IPS-18c (cell line): ENCODE results near the gene STK31.
"Not testable (repeated sequence)": the region's sequence is repeated elsewhere in the genome, so short reads cannot be mapped to it uniquely, and the experiment has no call there.

Experiments
- H3K4me3 ChIP-seq: 2 replicates; pipeline ENCODE4 v1.7.0; 2013; ENCODE audit warnings: low read depth, mild to moderate bottlenecking, low read length, moderate library complexity; ENCODE audit not compliant: insufficient read depth
- H3K9me3 ChIP-seq: one replicate; pipeline ENCODE4 v1.6.1; 2013; ENCODE audit warnings: mild to moderate bottlenecking, low read length, moderate library complexity; ENCODE audit not compliant: control insufficient read depth, insufficient read depth

STK31 gene

DNA sequence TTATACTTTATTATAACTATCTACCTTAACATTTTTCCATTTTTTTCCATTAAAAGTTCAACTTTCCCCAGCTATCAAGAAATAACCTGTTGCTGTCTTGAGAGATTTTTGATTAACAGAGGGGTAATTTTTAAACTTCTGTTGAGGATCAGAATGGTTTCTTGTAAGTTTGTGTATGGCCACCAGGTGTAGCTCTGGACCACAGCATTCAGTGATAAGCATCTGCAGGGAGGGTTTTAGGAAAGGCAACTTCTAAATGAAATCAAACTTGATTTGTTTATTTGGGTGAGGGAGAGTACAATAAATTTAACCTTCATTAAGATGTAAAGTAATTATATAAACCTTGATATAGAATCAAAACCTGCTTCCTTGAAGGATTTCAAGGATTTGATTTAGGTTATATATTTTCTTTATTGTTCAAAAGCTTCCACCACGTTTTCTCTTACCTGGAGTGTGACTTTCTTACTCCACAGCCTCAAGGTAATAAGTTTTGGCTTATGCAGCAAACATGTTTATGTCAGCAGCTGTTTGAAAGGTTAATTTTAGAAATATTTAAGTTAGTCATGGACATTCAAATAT is 153.3 kb downstream of the STK31 start:
- H3K9me3 ChIP-seq, result no peaks in the 10 kb centered on the region
- no peak overlapping the region for H3K4me3 ChIP-seq

DNA sequence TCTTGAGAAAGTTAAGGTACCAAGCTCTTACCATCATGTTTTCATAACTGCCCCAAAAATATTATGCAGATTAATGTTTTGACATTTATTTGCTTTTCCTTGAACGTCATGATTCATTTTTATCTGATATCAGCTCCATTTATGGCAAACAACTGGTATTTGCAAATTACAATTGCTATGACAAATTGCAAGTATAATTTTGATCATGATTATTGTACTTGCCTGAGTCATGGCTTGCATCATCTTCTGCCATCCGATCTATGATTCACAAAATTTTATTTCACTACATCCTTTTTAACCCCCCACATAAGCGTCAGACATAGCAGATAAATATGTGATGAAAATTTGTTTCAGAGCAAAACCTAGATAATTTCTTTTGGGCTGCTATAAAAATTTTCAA is 155.0 kb downstream of the STK31 start:
- H3K9me3 ChIP-seq, result no peaks in the 10 kb centered on the region
- H3K4me3 ChIP-seq, result no peak overlapping the region

DNA sequence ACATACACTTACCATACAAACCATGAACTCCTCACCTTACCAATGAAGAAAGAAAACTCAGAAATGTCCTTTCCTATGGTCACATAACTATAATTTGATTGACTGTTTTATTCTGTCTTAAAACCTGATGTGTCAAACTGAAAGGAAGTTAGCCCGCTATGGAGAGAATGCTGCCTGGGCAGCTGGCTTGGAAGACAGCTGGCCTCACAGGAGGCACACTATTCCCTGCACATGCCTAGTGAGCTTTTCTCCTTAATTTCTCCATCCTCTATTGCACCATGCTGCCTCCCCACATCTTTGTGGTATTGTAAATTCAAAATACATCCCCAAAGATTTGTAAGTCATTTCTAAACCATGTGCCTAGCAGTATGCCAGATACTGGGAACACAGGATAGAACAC is 163.3 kb downstream of the STK31 start:
- no peak overlapping the region for H3K4me3 ChIP-seq
- no peaks in the 10 kb centered on the region for H3K9me3 ChIP-seq

DNA sequence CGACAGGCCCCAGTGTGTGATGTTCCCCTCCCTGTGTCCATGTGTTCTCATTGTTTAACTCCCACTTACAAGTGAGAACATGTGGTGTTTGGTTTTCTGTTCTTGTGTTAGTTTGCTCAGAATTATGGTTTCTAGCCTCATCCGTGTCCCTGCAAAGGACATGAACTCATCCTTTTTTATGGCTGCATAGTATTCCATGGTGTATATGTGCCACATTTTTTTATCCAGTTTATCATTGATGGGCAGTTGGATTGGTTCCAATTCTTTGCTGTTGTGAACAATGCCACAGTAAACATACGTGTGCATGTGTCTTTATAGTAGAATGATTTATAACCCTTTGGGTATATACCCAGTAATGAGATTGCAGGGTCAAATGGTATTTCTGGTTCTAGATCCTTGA is 166.5 kb downstream of the STK31 start:
- H3K9me3 ChIP-seq, H3K4me3 ChIP-seq: not testable (repeated sequence)
